Measurements from ENCODE around the gene IFTAP. TPM values are rescaled to one million over a fixed set of nuclear protein-coding genes. Genes with fewer than 3 reads are reported as not detected.

IFTAP gene
- total and polyA plus RNA-seq, 8 donors: 14.9 to 95.0 (median 29.9) TPM

- Histone ChIP-seq H3K27me3 (no peaks in the 10 kb centered on the region), H3K9me3 (no peaks in the 10 kb centered on the region), H3K36me3 (no peaks in the 10 kb centered on the region), H3K4me3 (no peak within 1 kb of the TSS), H3K4me1 (peaks cover 0 to 9% (median 3%) of the 10 kb centered on the region in 4 donors), H3K27ac (no peak within 1 kb of the TSS)
- 71 to 100% (median 88%) methylated on average over 1 of the region's 1 CpG for WGBS, 5 donors
- intact Hi-C loops (cut with DNase I; ENCODE audit: low total_unique reads): loop anchor here (5.0 to 10.0 kb wide), 2 partner anchors 57 to 105 kb away; no protein-coding TSS in a partner anchor
- DNase-seq: no peak
- TF ChIP-seq POLR2AphosphoS5 (IDR thresholded peaks at IDR 0.05): no peak
- TF ChIP-seq POLR2A (IDR thresholded peaks at IDR 0.05): no peak
- no peak for TF ChIP-seq EP300 (IDR thresholded peaks at IDR 0.05)
- TF ChIP-seq CTCF (IDR thresholded peaks at IDR 0.05): no peak
Observed at GRCh38 chr11:36567694-36568093, 26.6 kb upstream of the IFTAP start, which contains the start of gene RAG1. RAG1 (plus strand) TSS chr11:36568007; CDS start chr11:36573305, 5,298 bp downstream.

GRCh38 chr11:36569095-36569494 lies 25.2 kb upstream of the IFTAP start:
- WGBS, 5 donors: 72 to 88% (median 82%) methylated on average over 4 of the region's 4 CpGs
- H3K4me1 ChIP-seq: peaks cover 0 to 9% (median 3%) of the 10 kb centered on the region in 4 donors
- DNase-seq: no peak
- H3K36me3 ChIP-seq: peaks cover 0 to under 1% (median 0%) of the 10 kb centered on the region in 4 donors
- intact Hi-C loops (cut with DNase I; ENCODE audit: low total_unique reads): loop anchor here (5.0 to 10.0 kb wide), 2 partner anchors 56 to 103 kb away; no protein-coding TSS in a partner anchor
- TF ChIP-seq POLR2A (IDR thresholded peaks at IDR 0.05) (no peak), POLR2AphosphoS5 (IDR thresholded peaks at IDR 0.05) (no peak), EP300 (IDR thresholded peaks at IDR 0.05) (no peak), CTCF (IDR thresholded peaks at IDR 0.05) (no peak)
- H3K9me3 ChIP-seq: no peaks in the 10 kb centered on the region
- H3K27ac ChIP-seq: no peak overlapping the region
- H3K4me3 ChIP-seq: no peak overlapping the region
- H3K27me3 ChIP-seq: no peaks in the 10 kb centered on the region

GRCh38 chr11:36574486-36574885 lies 19.8 kb upstream of the IFTAP start:
- WGBS, 5 donors: 87 to 89% (median 87%) methylated on average over 8 of the region's 8 CpGs
- Histone ChIP-seq H3K27me3 (no peaks in the 10 kb centered on the region), H3K4me3 (no peak overlapping the region), H3K27ac (no peak overlapping the region), H3K9me3 (no peaks in the 10 kb centered on the region), H3K4me1 (no peaks in the 10 kb centered on the region), H3K36me3 (peaks cover 0 to 8% (median 0%) of the 10 kb centered on the region in 4 donors)
- intact Hi-C loops (cut with DNase I; ENCODE audit: low total_unique reads): no loop called here
- DNase-seq: no peak
- no peak for TF ChIP-seq POLR2A (IDR thresholded peaks at IDR 0.05)

GRCh38 chr11:36577373-36577772 lies 16.9 kb upstream of the IFTAP start:
- no peaks in the 10 kb centered on the region for H3K4me1 ChIP-seq
- no peak for DNase-seq
- 44 to 61% (median 49%) methylated on average over 2 of the region's 2 CpGs for WGBS, 5 donors

More at GRCh38 chr11:36577373-36577772, 16.9 kb upstream of the IFTAP start:
- Histone ChIP-seq H3K4me3 (no peak overlapping the region), H3K27ac (no peak overlapping the region), H3K9me3 (peaks cover 0 to 5% (median 2%) of the 10 kb centered on the region in 4 donors), H3K27me3 (no peaks in the 10 kb centered on the region), H3K36me3 (peaks cover 0 to 8% (median 0%) of the 10 kb centered on the region in 4 donors)
- intact Hi-C loops (cut with DNase I; ENCODE audit: low total_unique reads): no loop called here
- TF ChIP-seq POLR2A (IDR thresholded peaks at IDR 0.05) (no peak), POLR2AphosphoS5 (IDR thresholded peaks at IDR 0.05) (no peak), EP300 (IDR thresholded peaks at IDR 0.05) (no peak), CTCF (IDR thresholded peaks at IDR 0.05) (no peak)
